Measurements from ENCODE around the gene RMND5B.

DNA sequence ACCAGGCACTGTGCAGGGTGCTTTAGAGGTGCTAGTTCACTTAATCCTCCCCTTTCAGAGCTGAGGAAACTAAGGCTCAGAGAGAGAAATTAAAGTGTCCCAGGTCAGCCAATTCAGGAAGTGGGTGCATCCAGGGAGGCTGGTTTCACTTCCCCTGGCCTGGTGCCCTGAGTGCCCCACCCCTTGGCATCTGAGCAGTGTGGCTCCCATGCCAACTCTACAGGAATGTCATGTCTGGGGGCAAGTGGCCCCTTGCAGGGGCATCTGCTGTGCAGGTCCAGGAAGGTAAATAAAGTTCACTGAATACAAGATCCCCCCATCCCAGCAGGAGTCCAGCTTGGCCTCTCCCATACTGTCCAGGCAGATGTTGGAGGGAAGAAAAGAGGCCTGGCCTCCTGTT is 21.8 kb upstream of the RMND5B start:
- TF ChIP-seq EZH2 (IDR thresholded peaks at IDR 0.05; ENCODE audit: insufficient read depth, poor library complexity, severe bottlenecking), result no peak
- TF ChIP-seq EZH2phosphoT487 (IDR thresholded peaks at IDR 0.05; ENCODE audit: insufficient read depth, low read depth), result no peak
